Mesenchymal stem cell (in vitro differentiated cells and primary cell): ENCODE measurements around the gene LRRN4.

Experiments used
- DNase-seq: peaks from one replicate; pipeline ENCODE4 v3.0.0-alpha.2; 2013
- H2AFZ ChIP-seq: one replicate; pipeline ENCODE4 v1.6.1; 2013; ENCODE audit warnings: low read depth, mild to moderate bottlenecking, control low read depth, inconsistent platforms, low read length, moderate library complexity
- H2AK5ac ChIP-seq: 2 replicates; pipeline ENCODE4 v1.6.1; 2013; ENCODE audit warnings: low read length, moderate library complexity, mild to moderate bottlenecking, inconsistent platforms; ENCODE audit not compliant: severe bottlenecking
- H2BK120ac ChIP-seq: one replicate; pipeline ENCODE4 v1.6.1; 2013; ENCODE audit warnings: low read depth, mild to moderate bottlenecking, inconsistent platforms, low read length, moderate library complexity
- H2BK12ac ChIP-seq, 2 experiments: one replicate each; pipeline ENCODE4 v1.6.1; 2013; ENCODE audit warnings: inconsistent platforms in 2 of 2, low read length in 2 of 2, mild to moderate bottlenecking in 2 of 2, moderate library complexity in 2 of 2, control low read depth in 1 of 2
- H2BK15ac ChIP-seq: one replicate; pipeline ENCODE4 v1.6.1; 2013; ENCODE audit warnings: mild to moderate bottlenecking, low read depth, inconsistent platforms; ENCODE audit not compliant: poor library complexity, severe bottlenecking
- H2BK5ac ChIP-seq: 2 replicates; pipeline ENCODE4 v1.6.1; 2013; ENCODE audit warnings: low read depth, mild to moderate bottlenecking, low read length, control low read depth, inconsistent platforms; ENCODE audit not compliant: poor library complexity, severe bottlenecking
- H3K14ac ChIP-seq, 2 experiments: one replicate each; pipeline ENCODE4 v1.6.1; 2013; ENCODE audit warnings: inconsistent platforms in 2 of 2, low read length in 2 of 2, control low read depth in 1 of 2, mild to moderate bottlenecking in 1 of 2, moderate library complexity in 1 of 2
- H3K18ac ChIP-seq, 2 experiments: one replicate each; pipeline ENCODE4 v1.6.1; 2013; ENCODE audit warnings: inconsistent platforms in 2 of 2, low read length in 2 of 2, control low read depth in 1 of 2, low read depth in 1 of 2, mild to moderate bottlenecking in 1 of 2
- H3K23ac ChIP-seq, 2 experiments: one replicate each; pipeline ENCODE4 v1.6.1; 2013; ENCODE audit warnings: inconsistent platforms in 2 of 2, low read length in 2 of 2, mild to moderate bottlenecking in 2 of 2, moderate library complexity in 2 of 2, control low read depth in 1 of 2
- H3K27ac ChIP-seq: 2 replicates; pipeline ENCODE4 v1.5.1; 2013; ENCODE audit warnings: mild to moderate bottlenecking, moderate library complexity, low read length, control low read depth, inconsistent platforms; ENCODE audit not compliant: poor library complexity, severe bottlenecking
- H3K27me3 ChIP-seq, 2 experiments: 2 replicates each; pipeline versions ENCODE4 v1.6.1 to v1.7.0; 2013; ENCODE audit warnings: low read length in 2 of 2, mild to moderate bottlenecking in 2 of 2, moderate library complexity in 2 of 2, control low read depth in 1 of 2, inconsistent platforms in 1 of 2; ENCODE audit not compliant: control insufficient read depth in 1 of 2, insufficient read depth in 1 of 2
- H3K36me3 ChIP-seq, 2 experiments: 2 replicates each; pipeline versions ENCODE4 v1.6.1 to v1.7.0; 2013; ENCODE audit warnings: low read length in 2 of 2, control low read depth in 1 of 2, inconsistent platforms in 1 of 2, low read depth in 1 of 2, mild to moderate bottlenecking in 1 of 2; ENCODE audit not compliant: insufficient read depth in 2 of 2, control insufficient read depth in 1 of 2
- H3K4ac ChIP-seq, 2 experiments: one replicate each; pipeline ENCODE4 v1.6.1; 2013; ENCODE audit warnings: inconsistent platforms in 2 of 2, low read length in 2 of 2, mild to moderate bottlenecking in 2 of 2, moderate library complexity in 2 of 2, control low read depth in 1 of 2, low read depth in 1 of 2
- H3K4me1 ChIP-seq: 2 replicates; pipeline ENCODE4 v1.6.1; 2013; ENCODE audit warnings: low read depth, low read length, control low read depth; ENCODE audit not compliant: control insufficient read depth, insufficient read depth
- H3K4me2 ChIP-seq: 2 replicates; pipeline ENCODE4 v1.6.1; 2013; ENCODE audit warnings: low read length, mild to moderate bottlenecking, inconsistent platforms; ENCODE audit not compliant: poor library complexity, severe bottlenecking
- H3K4me3 ChIP-seq, 2 experiments: 2 replicates each; pipeline versions ENCODE4 v1.5.1 to v1.7.0; 2013; ENCODE audit warnings: low read length in 2 of 2, mild to moderate bottlenecking in 2 of 2, control low read depth in 1 of 2, low read depth in 1 of 2; ENCODE audit not compliant: insufficient read depth in 1 of 2
- H3K79me1 ChIP-seq: replicated peaks from 2 replicates; pipeline ENCODE4 v1.6.1; 2013; ENCODE audit warnings: mild to moderate bottlenecking, control low read depth, low read length, inconsistent platforms; ENCODE audit not compliant: poor library complexity, severe bottlenecking
- H3K9ac ChIP-seq: 2 replicates; pipeline ENCODE4 v1.7.0; 2013; ENCODE audit warnings: mild to moderate bottlenecking, low read length, moderate library complexity
- H3K9me3 ChIP-seq: 2 replicates; pipeline ENCODE4 v1.7.0; 2013; ENCODE audit warnings: mild to moderate bottlenecking, low read length; ENCODE audit not compliant: control insufficient read depth
- H4K8ac ChIP-seq: one replicate; pipeline ENCODE4 v1.6.1; 2013; ENCODE audit warnings: inconsistent platforms, mild to moderate bottlenecking, low read length, moderate library complexity
- H4K91ac ChIP-seq: one replicate; pipeline ENCODE4 v1.6.1; 2013; ENCODE audit warnings: mild to moderate bottlenecking, low read length, inconsistent platforms
- WGBS: methylation state at CpG from one replicate; pipeline ENCODE4 v1.1.7; 2013; ENCODE audit warnings: mixed read lengths; 5-methylcytosine and 5-hydroxymethylcytosine counted together

The LRRN4 gene

GRCh38 chr20:6079016-6079415 lies 25.2 kb upstream of the LRRN4 start:
- Histone ChIP-seq H2BK120ac (no peak overlapping the region), H3K4me2 (no peak overlapping the region), H3K4me1 (peaks cover 2% of the 10 kb centered on the region), H3K27me3 (no peaks in the 10 kb centered on the region), H3K79me1 (no peaks in the 10 kb centered on the region), H2BK15ac (no peak overlapping the region), H3K4ac (no peak overlapping the region), H3K9ac (no peak overlapping the region), H3K18ac (no peak overlapping the region), H3K36me3 (peaks cover 0 to 79% of the 10 kb centered on the region in 2 experiments), H2AFZ (no peak overlapping the region), H2BK5ac (no peak overlapping the region), H2AK5ac (no peak overlapping the region), H3K9me3 (no peaks in the 10 kb centered on the region), H3K14ac (no peak overlapping the region), H4K91ac (no peak overlapping the region), H3K27ac (no peak overlapping the region), H2BK12ac (no peak overlapping the region), H3K23ac (no peak overlapping the region), H3K4me3 (no peak overlapping the region), H4K8ac (no peak overlapping the region)
- no peak for DNase-seq
- 100% methylated on average over 1 of the region's 2 CpGs for WGBS

- DNase-seq: no peak
These were observed 21.8 kb upstream of the LRRN4 start for GRCh38 chr20:6075428-6076219.

GRCh38 chr20:6074784-6075183 lies 20.9 kb upstream of the LRRN4 start:
- Histone ChIP-seq H3K36me3 (peaks cover 0 to 65% of the 10 kb centered on the region in 2 experiments), H2BK15ac (no peak overlapping the region), H3K18ac (no peak overlapping the region), H3K9me3 (no peaks in the 10 kb centered on the region), H3K4me3 (no peak overlapping the region), H3K79me1 (no peaks in the 10 kb centered on the region), H4K8ac (no peak overlapping the region), H3K27me3 (no peaks in the 10 kb centered on the region), H3K9ac (no peak overlapping the region), H2AFZ (no peak overlapping the region), H3K4me2 (no peak overlapping the region), H4K91ac (no peak overlapping the region), H3K23ac (no peak overlapping the region), H2BK12ac (no peak overlapping the region), H3K27ac (no peak overlapping the region), H2BK120ac (no peak overlapping the region), H2AK5ac (no peak overlapping the region), H3K4me1 (no peaks in the 10 kb centered on the region), H3K14ac (no peak overlapping the region), H2BK5ac (no peak overlapping the region), H3K4ac (no peak overlapping the region)
- DNase-seq: no peak
- WGBS: 73% methylated on average over 1 of the region's 2 CpGs

More at GRCh38 chr20:6075428-6076219, 21.8 kb upstream of the LRRN4 start:
- no peak overlapping the region for H2BK15ac ChIP-seq
- H3K4ac ChIP-seq: no peak overlapping the region
- H2BK120ac ChIP-seq: no peak overlapping the region
- H3K27ac ChIP-seq: no peak overlapping the region
- H3K14ac ChIP-seq: no peak overlapping the region
- peak overlapping the region; percentile 22 for H2AK5ac ChIP-seq
- no peaks in the 10 kb centered on the region for H3K27me3 ChIP-seq
- H2AFZ ChIP-seq: no peak overlapping the region
- H3K4me1 ChIP-seq: no peaks in the 10 kb centered on the region
- H3K4me2 ChIP-seq: no peak overlapping the region
- no peaks in the 10 kb centered on the region for H3K9me3 ChIP-seq
- H3K36me3 ChIP-seq: peaks cover 0 to 72% of the 10 kb centered on the region in 2 experiments
- no peak overlapping the region for H4K8ac ChIP-seq
- H2BK12ac ChIP-seq: no peak overlapping the region
- no peak overlapping the region for H2BK5ac ChIP-seq
- peak overlapping the region; percentile 6 for H3K9ac ChIP-seq
- H3K23ac ChIP-seq: no peak overlapping the region
- H3K18ac ChIP-seq: no peak overlapping the region
- H3K79me1 ChIP-seq: no peaks in the 10 kb centered on the region
- WGBS: 96% methylated on average over 6 of the region's 8 CpGs
- no peak overlapping the region for H4K91ac ChIP-seq
- no peak overlapping the region for H3K4me3 ChIP-seq

- Histone ChIP-seq H3K27me3 (no peaks in the 10 kb centered on the region), H3K27ac (no peak overlapping the region), H2AK5ac (no peak overlapping the region), H2BK15ac (no peak overlapping the region), H4K91ac (no peak overlapping the region), H3K36me3 (peaks cover 0 to 62% of the 10 kb centered on the region in 2 experiments), H2AFZ (no peak overlapping the region), H3K4me1 (no peaks in the 10 kb centered on the region), H3K23ac (no peak overlapping the region), H4K8ac (no peak overlapping the region), H2BK120ac (no peak overlapping the region), H3K79me1 (no peaks in the 10 kb centered on the region), H2BK5ac (no peak overlapping the region), H3K18ac (no peak overlapping the region), H3K4me3 (no peak overlapping the region), H3K9ac (no peak overlapping the region), H3K4me2 (no peak overlapping the region), H2BK12ac (no peak overlapping the region), H3K4ac (no peak overlapping the region), H3K9me3 (no peaks in the 10 kb centered on the region), H3K14ac (no peak overlapping the region)
- WGBS: 63% methylated on average over 2 of the region's 2 CpGs
- peak; percentile 38 for DNase-seq
These were observed 20.3 kb upstream of the LRRN4 start for GRCh38 chr20:6074145-6074561.
